Tibial nerve (tissue), 4 donors: ENCODE measurements around the gene SLC35F6. TPM values are rescaled to one million over a fixed set of nuclear protein-coding genes. Genes with fewer than 3 reads are reported as not detected.
A peak's percentile ranks its signal among the peaks of the same experiment; 100 is the strongest.

ENCODE experiments used
- DNase-seq, 2 donors: peaks; one replicate each; pipeline ENCODE4 v3.0.0-alpha.2; 2019; ENCODE audit warnings: low spot score in 2 of 2
- H3K27ac ChIP-seq, 4 donors: fragments of 200-600 bp; sonication (generic) in 3 of 4; one replicate each; pipeline ENCODE4 v1.5.1; 2017 to 2019; ENCODE audit warnings: mild to moderate bottlenecking in 1 of 4
- H3K27me3 ChIP-seq, 2 donors: fragments of 200-600 bp; sonication (generic) in 1 of 2; one replicate each; pipeline versions ENCODE4 v1.5.1 to v1.6.0; 2017 to 2019
- H3K36me3 ChIP-seq, 3 donors: fragments of 200-600 bp; sonication (generic); one replicate each; pipeline ENCODE4 v1.5.1; 2018 to 2019
- H3K4me1 ChIP-seq, 4 donors: fragments of 200-600 bp; sonication (generic) in 3 of 4; one replicate each; pipeline ENCODE4 v1.5.1; 2017 to 2019
- H3K4me3 ChIP-seq, 4 donors: fragments of 200-600 bp; sonication (generic) in 3 of 4; one replicate each; pipeline ENCODE4 v1.5.1; 2017 to 2019; ENCODE audit warnings: mild to moderate bottlenecking in 1 of 4, moderate library complexity in 1 of 4
- H3K9me3 ChIP-seq, 4 donors: fragments of 200-600 bp; sonication (generic) in 3 of 4; one replicate each; pipeline ENCODE4 v1.5.1; 2017 to 2019
- CTCF ChIP-seq, 5 experiments: fragments of 200-600 bp in 3 of 5; fragments of 450-650 bp in 2 of 5; sonication (generic) in 3 of 5; IDR thresholded peaks; one replicate each; pipeline ENCODE4 v1.5.1; 2016 to 2019; ENCODE audit warnings: antibody characterized with exemption in 5 of 5, mild to moderate bottlenecking in 3 of 5, moderate library complexity in 2 of 5
- EP300 ChIP-seq, 2 donors: sonication (generic); formaldehyde crosslinking; IDR thresholded peaks; one replicate each; pipeline ENCODE4 v1.6.1; 2017; ENCODE audit warnings: antibody characterized with exemption in 2 of 2, mild to moderate bottlenecking in 1 of 2
- POLR2A ChIP-seq, 2 donors: fragments of 450-650 bp; IDR thresholded peaks; one replicate each; pipeline ENCODE4 v1.6.1; 2017; ENCODE audit warnings: antibody characterized with exemption in 2 of 2, mild to moderate bottlenecking in 2 of 2, moderate library complexity in 2 of 2
- WGBS, 2 donors: methylation state at CpG; one replicate each; pipeline ENCODE4 v1.1.5; 2018; 5-methylcytosine and 5-hydroxymethylcytosine counted together
- total RNA-seq, 4 donors: library from RNA; depleted of rRNA; stranded (reverse); fragments of >200 nt; gene quantifications; one replicate each; pipeline ENCODE4 v1.1.0, GENCODE V29; 2016

Gene SLC35F6
- total RNA-seq, 4 donors from 2014 or later, result 30.1 to 51.6 (median 43.3) TPM

- 84 to 93% methylated on average over 10 of the region's 10 CpGs for WGBS, 2 donors
- DNase-seq, result no peak
- peak overlapping the region in 3 of 4 donors; percentile 77 to 79 (median 79) for H3K4me3 ChIP-seq
- H3K4me1 ChIP-seq, result peaks cover 0 to 65% (median 37%) of the 10 kb centered on the region in 4 donors
- H3K36me3 ChIP-seq, result no peaks in the 10 kb centered on the region
- TF ChIP-seq CTCF (IDR thresholded peaks at IDR 0.05) (no peak), EP300 (IDR thresholded peaks at IDR 0.05) (no peak), POLR2A (IDR thresholded peaks at IDR 0.05) (no peak)
- no peaks in the 10 kb centered on the region for H3K9me3 ChIP-seq
- no peaks in the 10 kb centered on the region for H3K27me3 ChIP-seq
- peak overlapping the region; percentile 70 to 95 (median 92) for H3K27ac ChIP-seq
These were observed 1.6 kb downstream of the SLC35F6 start for GRCh38 chr2:26765475-26766200.

GRCh38 chr2:26767129-26767528 lies 3.0 kb downstream of the SLC35F6 start:
- 56 to 70% methylated on average over 5 of the region's 5 CpGs for whole genome bisulfite sequencing, 2 donors
- TF ChIP-seq POLR2A (IDR thresholded peaks at IDR 0.05) (no peak), CTCF (IDR thresholded peaks at IDR 0.05) (no peak), EP300 (IDR thresholded peaks at IDR 0.05) (no peak)
- peak overlapping the region; percentile 45 to 95 (median 73) for H3K27ac ChIP-seq

GRCh38 chr2:26767894-26768487 lies 3.9 kb downstream of the SLC35F6 start:
- Histone ChIP-seq H3K27me3 (no peaks in the 10 kb centered on the region), H3K4me1 (peaks cover 0 to 88% (median 60%) of the 10 kb centered on the region in 4 donors), H3K9me3 (no peaks in the 10 kb centered on the region), H3K27ac (peak overlapping the region in 2 of 4 donors; percentile 95), H3K4me3 (no peak overlapping the region), H3K36me3 (no peaks in the 10 kb centered on the region)
- DNase-seq, result no peak
- no peak for TF ChIP-seq EP300 (IDR thresholded peaks at IDR 0.05)
- TF ChIP-seq POLR2A (IDR thresholded peaks at IDR 0.05), result no peak
- no peak for TF ChIP-seq CTCF (IDR thresholded peaks at IDR 0.05)
- WGBS, 2 donors, result 90 to 96% methylated on average over 5 of the region's 5 CpGs

More at GRCh38 chr2:26767129-26767528, 3.0 kb downstream of the SLC35F6 start:
- DNase-seq, result no peak
- Histone ChIP-seq H3K4me1 (peaks cover 0 to 79% (median 52%) of the 10 kb centered on the region in 4 donors), H3K27me3 (no peaks in the 10 kb centered on the region), H3K9me3 (no peaks in the 10 kb centered on the region), H3K36me3 (no peaks in the 10 kb centered on the region), H3K4me3 (no peak overlapping the region)

GRCh38 chr2:26768759-26769088 lies 4.6 kb downstream of the SLC35F6 start:
- H3K27ac ChIP-seq, result peak overlapping the region; percentile 62 to 95 (median 86)
- peaks cover 0 to 91% (median 62%) of the 10 kb centered on the region in 4 donors for H3K4me1 ChIP-seq
- DNase-seq, result no peak
- no peak overlapping the region for H3K4me3 ChIP-seq
- H3K9me3 ChIP-seq, result no peaks in the 10 kb centered on the region
- H3K27me3 ChIP-seq, result no peaks in the 10 kb centered on the region
- 98% methylated on average over 3 of the region's 3 CpGs for WGBS, 2 donors
- peaks cover 0 to under 1% (median 0%) of the 10 kb centered on the region in 3 donors for H3K36me3 ChIP-seq
- TF ChIP-seq POLR2A (IDR thresholded peaks at IDR 0.05) (no peak), CTCF (IDR thresholded peaks at IDR 0.05) (no peak), EP300 (IDR thresholded peaks at IDR 0.05) (no peak)
